Karpas-422 (cell line): ENCODE measurements around the gene NCK1. TPM values are rescaled to one million over a fixed set of nuclear protein-coding genes. Genes with fewer than 3 reads are reported as not detected.
"Not testable (repeated sequence)": the region's sequence is repeated elsewhere in the genome, so short reads cannot be mapped to it uniquely, and the experiment has no call there.

ENCODE experiments used
- DNase-seq: peaks from one replicate; pipeline ENCODE4 v3.0.0-alpha.2; 2015
- H2AFZ ChIP-seq: fragments of 200-600 bp; sonication (generic); 2 replicates; pipeline ENCODE4 v1.6.1; 2014; ENCODE audit warnings: antibody characterized with exemption, low read length, mixed read lengths
- H3K27ac ChIP-seq: fragments of 200-600 bp; sonication (generic); 2 replicates; pipeline ENCODE4 v1.5.1; 2014; ENCODE audit warnings: mild to moderate bottlenecking, low read length, moderate library complexity
- H3K27me3 ChIP-seq: fragments of 200-600 bp; sonication (generic); 2 replicates; pipeline ENCODE4 v1.6.1; 2014; ENCODE audit warnings: low read length, mixed read lengths
- H3K36me3 ChIP-seq: fragments of 200-600 bp; sonication (generic); 2 replicates; pipeline ENCODE4 v1.6.1; 2014; ENCODE audit warnings: low read length, mixed read lengths; ENCODE audit not compliant: insufficient read depth
- H3K4me1 ChIP-seq: fragments of 200-600 bp; sonication (generic); 2 replicates; pipeline ENCODE4 v1.6.1; 2014; ENCODE audit warnings: mild to moderate bottlenecking, low read length, mixed read lengths
- H3K4me2 ChIP-seq: fragments of 200-600 bp; sonication (generic); 2 replicates; pipeline ENCODE4 v1.6.1; 2014; ENCODE audit warnings: low read length, low read depth, mild to moderate bottlenecking; ENCODE audit not compliant: poor library complexity, severe bottlenecking
- H3K4me3 ChIP-seq: fragments of 200-600 bp; sonication (generic); 2 replicates; pipeline ENCODE4 v1.5.1; 2014; ENCODE audit warnings: mild to moderate bottlenecking, antibody characterized with exemption, low read length, mixed read lengths
- H3K79me2 ChIP-seq: fragments of 200-600 bp; sonication (generic); 2 replicates; pipeline ENCODE4 v1.6.1; 2014; ENCODE audit warnings: mild to moderate bottlenecking, low read length, mixed read lengths
- H3K9ac ChIP-seq: fragments of 200-600 bp; sonication (generic); 2 replicates; pipeline ENCODE4 v1.6.0; 2014; ENCODE audit warnings: low read length
- H3K9me2 ChIP-seq: fragments of 200-600 bp; sonication (generic), shearing (Covaris generic); replicated peaks from 2 replicates; pipeline ENCODE4 v1.6.0; 2014; ENCODE audit warnings: mild to moderate bottlenecking, low read length, moderate library complexity; ENCODE audit not compliant: insufficient read depth
- H3K9me3 ChIP-seq: fragments of 300-700, 200-600 bp; sonication (generic); 2 replicates; pipeline ENCODE4 v1.6.1; 2014; ENCODE audit warnings: low read length, mixed read lengths
- H4K20me1 ChIP-seq: fragments of 200-600 bp; sonication (generic); 2 replicates; pipeline ENCODE4 v1.6.1; 2014; ENCODE audit warnings: mild to moderate bottlenecking, antibody characterized with exemption, low read length, low read depth; ENCODE audit not compliant: insufficient read depth
- total RNA-seq: library from RNA; depleted of rRNA; stranded (reverse); fragments of >200 nt; shearing (Covaris generic); gene quantifications from 2 replicates; pipeline ENCODE4 v1.2.3, GENCODE V29; 2014; ENCODE audit warnings: low replicate concordance

The NCK1 gene
- total RNA-seq, 1 experiment from 2014 or later = 77.7 TPM

DNA sequence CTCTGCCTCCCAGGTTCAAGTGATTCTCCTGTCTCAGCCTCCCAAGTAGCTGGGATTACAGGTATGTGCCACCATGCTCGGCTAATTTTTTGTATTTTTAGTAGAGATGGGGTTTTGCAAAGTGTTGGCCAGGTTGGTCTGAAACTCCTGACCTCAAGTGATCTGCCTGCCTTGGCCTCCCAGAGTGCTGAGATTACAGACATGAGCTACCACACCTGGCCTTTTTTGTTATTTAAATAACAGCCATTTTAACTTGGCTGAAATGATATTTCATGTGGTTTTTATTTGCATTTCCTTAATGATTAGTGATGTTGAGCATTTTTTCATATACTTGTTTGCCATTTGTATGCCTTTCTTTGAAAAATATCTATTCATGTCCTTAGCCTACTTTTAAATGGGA is 35.2 kb downstream of the NCK1 start:
- not testable (repeated sequence) for H3K9me2 ChIP-seq, H3K9me3 ChIP-seq, H3K4me3 ChIP-seq, H3K9ac ChIP-seq, H2AFZ ChIP-seq, H4K20me1 ChIP-seq, H3K27me3 ChIP-seq
- peaks cover 87% of the 10 kb centered on the region for H3K4me1 ChIP-seq
- DNase-seq = peak; percentile 64
- H3K79me2 ChIP-seq = peaks cover 100% of the 10 kb centered on the region
- peak overlapping the region; percentile 49 for H3K4me2 ChIP-seq
- peaks cover 33% of the 10 kb centered on the region for H3K36me3 ChIP-seq
- H3K27ac ChIP-seq = peak overlapping the region; percentile 82

DNA sequence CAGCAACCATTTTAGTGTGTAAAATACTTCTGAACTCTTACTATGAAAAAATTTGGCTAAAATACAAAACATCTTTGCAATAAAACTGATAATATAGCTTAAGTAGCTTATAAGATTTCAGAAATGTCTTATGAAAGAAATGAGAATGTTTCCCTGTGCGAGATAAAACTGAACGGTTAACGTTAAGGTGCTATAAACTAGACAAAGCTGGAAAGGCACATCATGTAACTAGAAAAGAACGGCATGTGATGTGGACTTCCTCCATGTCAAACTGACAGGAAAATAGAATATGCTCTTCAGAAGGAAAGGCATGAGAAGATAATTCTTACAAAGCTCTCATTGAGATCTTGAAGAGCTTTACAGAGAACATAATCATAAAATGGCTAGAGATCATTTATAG is 36.5 kb downstream of the NCK1 start:
- no peak for DNase-seq
- H2AFZ ChIP-seq = no peak overlapping the region
- H3K36me3 ChIP-seq = peaks cover 31% of the 10 kb centered on the region
- H3K9me3 ChIP-seq = peaks cover under 1% of the 10 kb centered on the region; the same call in 1 of the 2 replicates
- H3K9me2 ChIP-seq = no peaks in the 10 kb centered on the region
- no peaks in the 10 kb centered on the region for H3K27me3 ChIP-seq
- no peak overlapping the region for H3K9ac ChIP-seq
- H3K4me3 ChIP-seq = no peak overlapping the region
- no peaks in the 10 kb centered on the region for H4K20me1 ChIP-seq
- peaks cover 100% of the 10 kb centered on the region for H3K79me2 ChIP-seq
- H3K4me2 ChIP-seq = peak overlapping the region; percentile 49
- H3K27ac ChIP-seq = peak overlapping the region; percentile 82
- H3K4me1 ChIP-seq = peaks cover 87% of the 10 kb centered on the region

DNA sequence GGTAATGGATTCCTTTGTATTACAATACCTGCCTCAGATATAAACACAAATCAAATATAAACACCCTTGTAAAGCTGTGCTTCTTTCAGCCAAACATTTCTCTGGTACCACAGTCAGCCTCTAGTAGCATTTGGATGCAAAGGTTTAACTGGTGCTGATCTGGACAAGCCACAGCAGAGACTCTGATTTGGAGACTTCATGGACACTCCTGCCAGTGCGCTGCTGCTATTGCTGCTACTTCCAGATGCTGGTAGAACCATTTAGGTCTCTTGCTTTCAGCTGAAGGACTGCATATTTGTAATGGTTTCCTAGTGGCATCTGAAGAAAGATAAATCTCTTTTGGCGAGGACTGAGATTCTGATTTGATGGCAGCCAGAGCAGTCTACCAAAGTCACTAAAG is 36.9 kb downstream of the NCK1 start:
- H3K79me2 ChIP-seq = peaks cover 100% of the 10 kb centered on the region
- H3K9ac ChIP-seq = no peak overlapping the region
- no peak for DNase-seq
- H4K20me1 ChIP-seq = no peaks in the 10 kb centered on the region
- H3K4me1 ChIP-seq = peaks cover 86% of the 10 kb centered on the region
- no peaks in the 10 kb centered on the region for H3K27me3 ChIP-seq
- peaks cover 4% of the 10 kb centered on the region; the same call in 1 of the 2 replicates for H3K9me3 ChIP-seq
- no peaks in the 10 kb centered on the region for H3K9me2 ChIP-seq
- no peak overlapping the region for H3K4me3 ChIP-seq
- peak overlapping the region; percentile 49 for H3K4me2 ChIP-seq
- peak overlapping the region; percentile 82 for H3K27ac ChIP-seq
- no peak overlapping the region for H2AFZ ChIP-seq
- H3K36me3 ChIP-seq = peaks cover 32% of the 10 kb centered on the region

DNA sequence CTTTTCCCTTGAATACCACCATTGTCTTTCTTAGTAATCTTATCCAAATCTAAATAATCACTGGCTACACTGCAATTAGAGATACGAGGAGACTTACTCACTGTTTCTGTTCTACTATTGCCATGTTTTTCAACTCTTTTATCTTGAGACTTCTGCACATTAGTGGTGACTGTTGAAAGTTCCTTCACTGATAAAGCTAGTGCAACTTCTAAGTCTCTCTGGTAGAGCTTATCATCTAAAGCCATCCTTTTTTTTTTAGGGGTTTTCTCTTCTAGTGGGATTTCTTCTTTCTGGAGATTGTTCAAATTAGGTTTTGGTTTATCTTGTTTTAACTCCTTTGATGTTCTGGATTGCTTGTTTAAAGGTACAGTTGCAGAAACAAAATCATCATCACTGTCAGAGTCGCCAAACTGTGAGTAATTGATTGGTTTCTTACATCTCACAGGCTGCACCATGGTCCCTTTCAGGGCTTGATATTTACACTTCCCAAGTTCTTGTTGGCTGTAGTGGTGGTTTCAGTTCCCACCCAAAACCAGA is 37.7 kb downstream of the NCK1 start:
- Histone ChIP-seq H3K9ac (0 out of 2 replicates have a peak overlapping the region, but pooled peaks have one; percentile 30), H3K4me3 (peak overlapping the region; percentile 42; the same call in 1 of the 2 replicates), H3K27me3 (no peaks in the 10 kb centered on the region), H3K4me1 (peaks cover 87% of the 10 kb centered on the region), H4K20me1 (no peaks in the 10 kb centered on the region), H3K9me3 (peaks cover 4% of the 10 kb centered on the region; the same call in 1 of the 2 replicates), H3K36me3 (peaks cover 32% of the 10 kb centered on the region), H3K27ac (peak overlapping the region; percentile 82), H3K79me2 (peaks cover 100% of the 10 kb centered on the region), H3K9me2 (no peaks in the 10 kb centered on the region), H3K4me2 (peak overlapping the region; percentile 49), H2AFZ (no peak overlapping the region)
- no peak for DNase-seq

DNA sequence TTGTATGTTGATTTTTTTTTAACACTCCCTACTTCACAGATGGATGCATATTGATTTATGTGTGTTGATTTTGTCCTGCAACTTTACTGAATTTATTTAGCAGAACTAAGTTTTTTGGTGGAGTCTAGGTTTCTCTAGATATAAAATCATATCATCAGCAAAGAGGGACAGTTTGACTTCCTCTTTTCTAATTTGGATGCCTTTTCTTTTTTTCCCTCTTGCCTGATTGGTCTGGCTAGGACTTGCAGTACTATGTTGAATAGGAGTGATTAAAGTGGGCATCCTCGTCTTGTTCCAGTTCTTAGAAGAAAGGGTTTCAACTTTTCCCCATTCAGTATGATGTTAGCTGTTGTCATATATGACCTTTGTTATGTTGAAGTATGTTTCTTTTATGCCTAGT is 38.7 kb downstream of the NCK1 start:
- Histone ChIP-seq H3K27ac (peak overlapping the region; percentile 82), H3K4me1 (peaks cover 95% of the 10 kb centered on the region), H3K9ac (0 out of 2 replicates have a peak overlapping the region, but pooled peaks have one; percentile 28), H3K79me2 (peaks cover 100% of the 10 kb centered on the region), H3K36me3 (peaks cover 32% of the 10 kb centered on the region), H3K4me3 (peak overlapping the region; percentile 42), H3K4me2 (peak overlapping the region; percentile 49)
- not testable (repeated sequence) for H3K27me3 ChIP-seq, H2AFZ ChIP-seq, H3K9me2 ChIP-seq, H3K9me3 ChIP-seq, H4K20me1 ChIP-seq
- peak; percentile 71 for DNase-seq

DNA sequence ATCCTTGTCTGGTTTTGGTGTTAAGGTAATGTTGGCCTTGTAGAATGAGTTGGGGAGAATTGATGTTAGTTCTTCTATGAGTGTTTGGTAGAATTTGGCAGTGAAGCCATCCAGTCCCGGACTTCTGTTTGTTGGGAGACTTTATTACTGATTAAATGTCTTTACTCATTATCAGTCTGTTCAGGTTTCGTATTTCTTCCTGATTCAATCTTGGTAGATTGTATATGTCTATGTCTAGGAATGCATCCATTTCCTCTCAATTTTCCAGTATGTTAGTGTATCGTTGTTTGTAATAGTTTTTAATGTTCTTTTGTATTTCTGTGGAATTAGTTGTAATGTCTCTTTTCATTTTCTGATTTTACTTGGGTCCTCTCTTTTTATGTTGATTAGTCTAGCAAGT is 39.4 kb downstream of the NCK1 start:
- no peaks in the 10 kb centered on the region for H3K9me2 ChIP-seq
- no peak overlapping the region for H2AFZ ChIP-seq
- H3K27ac ChIP-seq = peak overlapping the region; percentile 82
- DNase-seq = no peak
- peaks cover 4% of the 10 kb centered on the region; the same call in 1 of the 2 replicates for H3K9me3 ChIP-seq
- H3K27me3 ChIP-seq = no peaks in the 10 kb centered on the region
- H3K4me1 ChIP-seq = peaks cover 95% of the 10 kb centered on the region
- H3K4me3 ChIP-seq = no peak overlapping the region
- H4K20me1 ChIP-seq = peaks cover 2% of the 10 kb centered on the region; the same call in 1 of the 2 replicates
- H3K4me2 ChIP-seq = peak overlapping the region; percentile 49
- peaks cover 28% of the 10 kb centered on the region for H3K36me3 ChIP-seq
- H3K79me2 ChIP-seq = peaks cover 100% of the 10 kb centered on the region
- H3K9ac ChIP-seq = no peak overlapping the region

DNA sequence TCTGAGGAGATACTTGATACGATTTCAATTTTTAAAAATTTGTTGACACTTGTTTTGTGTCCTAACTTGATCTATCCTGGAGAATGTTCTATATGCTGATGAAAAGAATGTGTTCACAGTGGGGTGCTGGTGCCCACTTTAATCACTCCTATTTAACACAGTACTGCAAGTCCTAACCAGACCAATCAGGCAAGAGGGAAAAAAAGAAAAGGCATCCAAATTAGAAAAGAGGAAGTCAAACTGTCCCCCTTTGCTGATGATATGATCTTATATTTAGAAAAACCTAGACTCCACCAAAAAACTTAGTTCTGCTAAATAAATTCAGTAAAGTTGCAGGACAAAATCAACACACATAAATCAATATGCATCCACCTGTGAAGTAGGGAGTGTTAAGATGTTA is 40.5 kb downstream of the NCK1 start:
- not testable (repeated sequence) for H2AFZ ChIP-seq, H4K20me1 ChIP-seq, H3K27me3 ChIP-seq, H3K9me3 ChIP-seq, H3K9me2 ChIP-seq
- H3K4me3 ChIP-seq = peak overlapping the region; percentile 41
- H3K4me2 ChIP-seq = peak overlapping the region; percentile 49
- peak; percentile 61 for DNase-seq
- 0 out of 2 replicates have a peak overlapping the region, but pooled peaks have one; percentile 29 for H3K9ac ChIP-seq
- peak overlapping the region; percentile 82 for H3K27ac ChIP-seq
- peaks cover 95% of the 10 kb centered on the region for H3K4me1 ChIP-seq
- H3K79me2 ChIP-seq = peaks cover 100% of the 10 kb centered on the region
- H3K36me3 ChIP-seq = peaks cover 23% of the 10 kb centered on the region

DNA sequence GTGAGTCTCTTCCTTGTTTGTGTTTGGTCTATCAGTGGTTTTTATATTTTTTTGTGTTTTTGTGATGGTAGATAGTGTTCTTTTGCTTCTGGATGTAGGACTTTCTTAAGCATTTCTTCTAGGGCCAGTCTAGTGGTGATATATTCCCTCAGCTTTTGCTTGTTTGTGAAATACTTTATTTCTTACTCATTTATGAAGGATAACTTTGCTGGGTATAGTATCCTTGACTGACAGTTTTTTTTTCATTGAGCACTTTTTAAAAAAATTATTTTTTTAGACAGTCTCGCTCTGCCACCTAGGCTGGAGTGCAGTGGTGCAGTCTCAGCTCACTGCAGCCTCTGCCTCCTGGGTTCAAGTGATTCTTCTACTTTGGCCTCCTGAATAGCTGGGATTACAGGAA is 41.9 kb downstream of the NCK1 start:
- Histone ChIP-seq H3K9me2 (no peaks in the 10 kb centered on the region), H3K79me2 (peaks cover 100% of the 10 kb centered on the region), H3K27me3 (no peaks in the 10 kb centered on the region), H3K36me3 (peaks cover 23% of the 10 kb centered on the region), H3K4me1 (peaks cover 95% of the 10 kb centered on the region), H2AFZ (no peak overlapping the region), H3K9ac (no peak overlapping the region), H3K9me3 (peaks cover 4% of the 10 kb centered on the region; the same call in 1 of the 2 replicates), H3K4me3 (no peak overlapping the region), H4K20me1 (peaks cover 5% of the 10 kb centered on the region; the same call in 1 of the 2 replicates), H3K4me2 (no peak overlapping the region), H3K27ac (peak overlapping the region; percentile 12; the same call in 1 of the 2 replicates)
- no peak for DNase-seq
